ENCODE measurements around the gene PGAM5. TPM values are rescaled to one million over a fixed set of nuclear protein-coding genes. Genes with fewer than 3 reads are reported as not detected.

Gene PGAM5
- total RNA-seq, 1 experiment from 2014 or later = 101 TPM

GRCh38 chr12:132703641-132704040, 7.0 kb upstream of the PGAM5 start:
- BruUV-seq (replicated peaks) = no TSS peak
- Mint-ChIP-seq H3K4me3 (ENCODE audit: low read depth, unreplicated experiment) (no peak overlapping the region), H3K36me3 (ENCODE audit: insufficient read depth, unreplicated experiment) (peaks cover 63% of the 10 kb centered on the region)

GRCh38 chr12:132707241-132707640, 3.4 kb upstream of the PGAM5 start:
- H3K4me1 Mint-ChIP-seq (ENCODE audit: low read depth, unreplicated experiment) = no peaks in the 10 kb centered on the region
- no peaks in the 10 kb centered on the region for H3K9me3 Mint-ChIP-seq (ENCODE audit: low read depth, unreplicated experiment)
- no peak for DNase-seq
- no TSS peak for BruUV-seq (replicated peaks)
- H3K27ac Mint-ChIP-seq (ENCODE audit: unreplicated experiment) = peak overlapping the region; percentile 22
- H3K27me3 Mint-ChIP-seq (ENCODE audit: unreplicated experiment) = no peaks in the 10 kb centered on the region
- intact Hi-C loops (cut with micrococcal nuclease; ENCODE audit: unreplicated experiment) = no loop called here
- peaks cover 75% of the 10 kb centered on the region for H3K36me3 Mint-ChIP-seq (ENCODE audit: insufficient read depth, unreplicated experiment)
- CTCF ChIA-PET = no interaction called here
- TF ChIP-seq CTCF (IDR thresholded peaks at IDR 0.05; ENCODE audit: unreplicated experiment) = no peak
- no peak overlapping the region for H3K4me3 Mint-ChIP-seq (ENCODE audit: low read depth, unreplicated experiment)

More at GRCh38 chr12:132703641-132704040, 7.0 kb upstream of the PGAM5 start:
- H3K27me3 Mint-ChIP-seq (ENCODE audit: unreplicated experiment) = no peaks in the 10 kb centered on the region
- H3K4me1 Mint-ChIP-seq (ENCODE audit: low read depth, unreplicated experiment) = peaks cover 7% of the 10 kb centered on the region
- no peak for TF ChIP-seq CTCF (IDR thresholded peaks at IDR 0.05; ENCODE audit: unreplicated experiment)
- CTCF ChIA-PET = no interaction called here
- no peak overlapping the region for H3K27ac Mint-ChIP-seq (ENCODE audit: unreplicated experiment)
- intact Hi-C loops (cut with micrococcal nuclease; ENCODE audit: unreplicated experiment) = no loop called here
- DNase-seq = no peak
- no peaks in the 10 kb centered on the region for H3K9me3 Mint-ChIP-seq (ENCODE audit: low read depth, unreplicated experiment)

- BruUV-seq (replicated peaks) = no TSS peak
- Mint-ChIP-seq H3K4me3 (ENCODE audit: low read depth, unreplicated experiment) (no peak overlapping the region), H3K27ac (ENCODE audit: unreplicated experiment) (no peak overlapping the region), H3K9me3 (ENCODE audit: low read depth, unreplicated experiment) (no peaks in the 10 kb centered on the region), H3K36me3 (ENCODE audit: insufficient read depth, unreplicated experiment) (peaks cover 73% of the 10 kb centered on the region), H3K4me1 (ENCODE audit: low read depth, unreplicated experiment) (no peaks in the 10 kb centered on the region), H3K27me3 (ENCODE audit: unreplicated experiment) (no peaks in the 10 kb centered on the region)
- no peak for TF ChIP-seq CTCF (IDR thresholded peaks at IDR 0.05; ENCODE audit: unreplicated experiment)
- DNase-seq = no peak
- CTCF ChIA-PET = no interaction called here
- intact Hi-C loops (cut with micrococcal nuclease; ENCODE audit: unreplicated experiment) = no loop called here
Observed at GRCh38 chr12:132708150-132708549, 2.5 kb upstream of the PGAM5 start.

GRCh38 chr12:132710043-132710404, 618 bp upstream of the PGAM5 start:
- no peak for DNase-seq
- intact Hi-C loops (cut with micrococcal nuclease; ENCODE audit: unreplicated experiment) = no loop called here
- TSS peak; percentile 86 for BruUV-seq (replicated peaks)
- H3K4me3 Mint-ChIP-seq (ENCODE audit: low read depth, unreplicated experiment) = peak overlapping the region; percentile 68
- CTCF ChIA-PET = no interaction called here
- H3K27ac Mint-ChIP-seq (ENCODE audit: unreplicated experiment) = peak overlapping the region; percentile 62
- no peaks in the 10 kb centered on the region for H3K27me3 Mint-ChIP-seq (ENCODE audit: unreplicated experiment)
- peaks cover 76% of the 10 kb centered on the region for H3K36me3 Mint-ChIP-seq (ENCODE audit: insufficient read depth, unreplicated experiment)
- TF ChIP-seq CTCF (IDR thresholded peaks at IDR 0.05; ENCODE audit: unreplicated experiment) = no peak
- no peaks in the 10 kb centered on the region for H3K9me3 Mint-ChIP-seq (ENCODE audit: low read depth, unreplicated experiment)
- H3K4me1 Mint-ChIP-seq (ENCODE audit: low read depth, unreplicated experiment) = no peaks in the 10 kb centered on the region

All from Calu3 (cell line).